ENCODE measurements around the gene LOXL3.

Gene LOXL3

GRCh38 chr2:74505448-74506246 is 48.1 kb downstream of the LOXL3 start:
- DNase-seq (ENCODE audit: low read depth in 2 of 2) = no peak

- no peak for DNase-seq (ENCODE audit: low read depth in 2 of 2)
These were observed 49.2 kb downstream of the LOXL3 start for GRCh38 chr2:74504591-74504990.

GRCh38 chr2:74503506-74504475 is 50.0 kb downstream of the LOXL3 start:
- DNase-seq (ENCODE audit: low read depth in 2 of 2) = no peak

GRCh38 chr2:74502720-74503505 is 50.8 kb downstream of the LOXL3 start:
- no peak for DNase-seq (ENCODE audit: low read depth in 2 of 2)

GRCh38 chr2:74502147-74502719 is 51.5 kb downstream of the LOXL3 start:
- DNase-seq (ENCODE audit: low read depth in 2 of 2) = no peak

GRCh38 chr2:74501335-74502071 is 52.2 kb downstream of the LOXL3 start:
- DNase-seq (ENCODE audit: low read depth in 2 of 2) = no peak

- no peak for DNase-seq (ENCODE audit: low read depth in 2 of 2)
These were observed 53.2 kb downstream of the LOXL3 start for GRCh38 chr2:74500578-74500946.

GRCh38 chr2:74499940-74500577 is 53.7 kb downstream of the LOXL3 start:
- DNase-seq (ENCODE audit: low read depth in 2 of 2) = no peak

GRCh38 chr2:74499267-74499939 is 54.3 kb downstream of the LOXL3 start, which contains the start of gene LBX2:
Gene LBX2 (minus strand): TSS chr2:74499603. CDS start chr2:74499537, 66 bp downstream.
- DNase-seq (ENCODE audit: low read depth in 2 of 2) = no peak

GRCh38 chr2:74498500-74499266 is 55.1 kb downstream of the LOXL3 start:
- DNase-seq (ENCODE audit: low read depth in 2 of 2) = no peak

GRCh38 chr2:74497777-74498499 is 55.8 kb downstream of the LOXL3 start:
- DNase-seq (ENCODE audit: low read depth in 2 of 2) = no peak

- DNase-seq (ENCODE audit: low read depth in 2 of 2) = no peak
These were observed 56.6 kb downstream of the LOXL3 start for GRCh38 chr2:74496997-74497776.

- DNase-seq (ENCODE audit: low read depth in 2 of 2) = no peak
These were observed 58.3 kb downstream of the LOXL3 start for GRCh38 chr2:74495440-74495839.

GRCh38 chr2:74493546-74493945 is 60.2 kb downstream of the LOXL3 start:
- no peak for DNase-seq (ENCODE audit: low read depth in 2 of 2)

GRCh38 chr2:74491648-74492544 is 61.8 kb downstream of the LOXL3 start:
- no peak for DNase-seq (ENCODE audit: low read depth in 2 of 2)

- DNase-seq (ENCODE audit: low read depth in 2 of 2) = no peak
These were observed 63.8 kb downstream of the LOXL3 start for GRCh38 chr2:74489906-74490305.
